HG02588 (cell line): Measurements from ENCODE around the gene WDR53.
"Not testable (repeated sequence)": the region's sequence is repeated elsewhere in the genome, so short reads cannot be mapped to it uniquely, and the experiment has no call there.

Experiments
- ATAC-seq: cut with Tn5 transposase; IDR thresholded peaks from one replicate; pipeline ENCODE4 v1.9.1; 2021; ENCODE audit warnings: mild to moderate bottlenecking, moderate library complexity; ENCODE audit not compliant: unreplicated experiment

Gene WDR53

DNA sequence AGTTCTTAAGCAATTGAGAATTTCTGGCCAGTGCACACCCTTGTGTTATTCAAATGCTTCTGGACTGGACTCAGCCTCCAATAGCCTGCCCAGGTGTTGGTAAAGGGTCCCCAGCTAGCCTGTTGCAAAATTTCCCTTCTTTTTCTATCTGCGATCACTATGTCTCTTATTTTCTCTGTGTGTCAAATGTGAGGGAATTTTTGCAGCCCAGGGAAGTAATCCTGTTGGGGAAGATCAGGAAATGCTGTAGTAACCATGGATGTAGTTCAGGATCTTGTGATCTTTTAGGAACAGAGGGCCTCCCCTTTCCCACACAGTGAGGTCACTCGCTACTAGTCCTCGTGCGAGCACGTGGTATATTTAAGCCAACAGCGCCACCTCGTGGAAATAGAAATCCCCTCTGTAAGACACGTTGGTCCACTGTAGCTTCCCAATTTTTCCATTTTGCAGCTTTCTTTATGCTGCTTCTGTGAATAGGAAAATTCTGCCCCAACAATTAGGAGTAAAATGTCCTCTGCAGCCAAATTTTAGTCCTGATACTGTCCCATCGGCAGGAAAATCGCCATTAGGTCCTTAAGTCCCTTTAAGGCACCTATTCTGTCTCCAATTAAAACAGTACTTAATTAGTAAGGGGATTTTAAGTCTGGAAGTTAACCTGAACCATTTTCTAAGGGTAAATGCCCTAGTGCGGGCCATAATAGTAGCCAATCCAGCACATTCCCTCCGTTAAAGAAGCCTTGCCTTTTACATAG lies 49.2 kb downstream of the WDR53 start:
- ATAC-seq, result no peak

DNA sequence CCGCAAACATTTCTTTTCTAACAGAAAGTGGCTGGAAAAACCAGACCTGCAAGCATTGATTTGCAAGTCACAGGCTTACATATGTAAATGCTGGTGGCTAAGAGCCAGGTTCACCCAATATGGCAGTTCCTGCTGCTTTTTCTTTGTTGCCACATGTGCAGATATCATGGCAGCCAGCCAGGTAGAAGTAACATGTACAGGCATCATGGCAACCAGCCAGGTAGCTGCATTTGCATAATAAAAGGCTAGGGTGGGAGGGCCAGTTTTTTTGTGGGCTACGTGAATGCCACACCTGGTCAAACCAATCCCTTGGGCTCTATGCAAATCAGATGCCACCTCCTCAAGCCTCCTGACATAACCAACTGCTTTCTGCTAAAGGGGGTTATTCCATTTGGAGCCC lies 50.4 kb downstream of the WDR53 start:
- ATAC-seq, result no peak

DNA sequence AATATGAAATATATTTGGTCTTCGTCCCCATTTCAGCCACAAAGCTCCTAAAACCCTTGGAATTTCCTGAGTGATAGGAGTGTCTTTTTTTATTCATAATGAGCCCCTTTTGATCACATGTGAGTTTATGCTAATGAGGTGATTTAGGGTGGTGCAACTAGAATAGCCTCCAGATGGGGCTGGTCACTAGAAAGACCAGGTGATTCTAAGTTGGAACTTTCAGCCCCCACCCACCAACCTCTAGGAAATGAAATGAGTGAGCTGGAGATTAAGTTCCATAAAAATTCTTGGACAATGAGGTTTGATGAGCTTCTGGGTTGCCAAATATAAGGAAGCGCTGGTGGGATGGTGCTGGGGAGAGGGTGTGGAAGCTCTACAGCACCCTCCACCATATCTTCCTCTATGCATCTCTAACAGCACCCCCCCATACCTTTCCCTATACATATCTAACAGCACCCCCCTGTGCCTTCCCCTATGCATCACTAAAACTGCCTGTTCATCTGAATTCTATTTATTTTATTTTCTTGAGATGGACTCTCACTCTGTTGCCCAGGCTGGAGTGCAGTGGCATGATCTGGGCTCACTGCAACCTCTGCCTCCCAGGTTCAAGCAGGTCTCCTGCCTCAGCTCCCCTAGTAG lies 51.1 kb downstream of the WDR53 start:
- no peak for ATAC-seq

DNA sequence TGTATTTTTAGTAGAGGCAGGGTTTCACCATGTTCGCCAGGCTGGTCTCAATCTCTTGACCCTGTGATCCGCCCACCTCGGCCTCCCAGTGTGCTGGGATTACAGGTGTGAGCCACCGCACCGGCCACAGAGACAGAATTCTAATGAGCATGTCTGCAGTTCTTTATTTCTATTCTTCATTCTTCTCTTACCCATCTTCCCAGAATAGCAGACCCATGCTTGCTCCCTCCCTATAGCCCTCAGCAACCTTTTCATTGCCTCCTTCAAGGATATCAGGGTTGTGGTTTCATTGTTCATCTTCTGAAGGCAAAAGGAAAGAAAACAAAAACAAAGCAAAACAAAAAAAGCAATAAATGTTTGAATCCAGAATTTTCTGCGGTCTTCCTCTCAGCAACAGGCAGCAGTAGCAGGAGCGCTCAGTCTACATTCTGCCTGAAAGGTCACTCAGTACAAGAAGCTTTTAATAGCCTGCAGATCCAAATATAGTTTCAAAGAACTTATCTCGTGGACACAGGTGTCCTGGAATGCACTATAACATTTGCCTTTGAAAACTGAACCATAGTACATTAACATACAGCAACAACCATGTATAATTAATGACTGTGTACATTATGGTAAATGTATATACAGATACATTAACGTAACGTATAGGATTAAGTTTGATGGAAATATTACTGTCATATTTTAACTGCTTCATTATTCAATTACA lies 53.3 kb downstream of the WDR53 start, which contains the start of gene SMCO1:
Gene SMCO1 (minus strand): TSS at position 434 of the 709 bp plus-strand sequence. CDS start 137 bp downstream, at position 297.
- no peak for ATAC-seq

DNA sequence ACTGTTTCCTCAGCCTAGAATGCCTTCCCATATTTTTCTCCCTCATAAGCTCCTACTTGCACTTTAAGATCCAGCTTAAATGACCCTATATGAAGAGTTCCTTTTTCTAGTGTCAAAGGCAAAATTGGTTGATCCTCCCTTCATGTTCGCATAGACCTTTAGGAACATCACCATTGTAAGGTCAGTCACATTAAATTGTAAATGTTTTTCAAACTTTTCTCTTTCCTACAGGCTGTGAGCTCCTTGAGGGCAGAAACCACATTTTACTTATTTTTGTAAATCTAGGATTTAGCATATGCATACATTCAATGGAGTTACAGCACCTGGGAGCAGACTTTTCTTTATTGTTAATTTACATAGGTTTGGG lies 54.0 kb downstream of the WDR53 start:
- no peak for ATAC-seq

DNA sequence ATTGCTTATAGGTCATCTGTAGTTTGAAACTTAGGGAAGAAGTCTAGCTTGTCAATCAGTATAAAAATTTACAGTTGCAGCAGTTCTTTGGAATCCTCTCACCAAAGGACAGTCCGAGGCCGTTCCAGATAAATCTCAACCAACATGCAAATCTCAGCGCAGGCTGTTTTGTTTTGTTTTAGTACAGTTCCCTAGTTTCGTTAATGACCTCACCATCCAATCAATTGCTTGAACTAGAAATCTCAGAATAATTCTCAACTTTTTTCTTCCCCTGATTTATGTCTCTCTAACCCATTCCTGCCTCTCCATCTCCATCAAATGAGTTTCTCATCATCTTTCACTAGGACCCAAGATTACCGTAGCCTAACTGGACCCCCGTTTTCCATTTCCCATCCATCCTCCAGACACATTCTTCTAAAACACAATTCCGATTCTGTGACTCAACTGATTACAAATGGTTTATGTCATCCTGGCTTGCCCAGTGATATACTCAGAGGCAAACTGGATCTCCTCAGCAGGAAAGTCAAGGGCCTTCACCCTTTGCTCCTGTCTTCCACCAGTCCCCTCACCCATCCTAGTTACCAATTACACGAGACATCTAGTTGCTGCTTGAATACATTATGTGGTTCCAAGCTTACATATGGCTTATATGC lies 54.5 kb downstream of the WDR53 start:
- no peak for ATAC-seq

DNA sequence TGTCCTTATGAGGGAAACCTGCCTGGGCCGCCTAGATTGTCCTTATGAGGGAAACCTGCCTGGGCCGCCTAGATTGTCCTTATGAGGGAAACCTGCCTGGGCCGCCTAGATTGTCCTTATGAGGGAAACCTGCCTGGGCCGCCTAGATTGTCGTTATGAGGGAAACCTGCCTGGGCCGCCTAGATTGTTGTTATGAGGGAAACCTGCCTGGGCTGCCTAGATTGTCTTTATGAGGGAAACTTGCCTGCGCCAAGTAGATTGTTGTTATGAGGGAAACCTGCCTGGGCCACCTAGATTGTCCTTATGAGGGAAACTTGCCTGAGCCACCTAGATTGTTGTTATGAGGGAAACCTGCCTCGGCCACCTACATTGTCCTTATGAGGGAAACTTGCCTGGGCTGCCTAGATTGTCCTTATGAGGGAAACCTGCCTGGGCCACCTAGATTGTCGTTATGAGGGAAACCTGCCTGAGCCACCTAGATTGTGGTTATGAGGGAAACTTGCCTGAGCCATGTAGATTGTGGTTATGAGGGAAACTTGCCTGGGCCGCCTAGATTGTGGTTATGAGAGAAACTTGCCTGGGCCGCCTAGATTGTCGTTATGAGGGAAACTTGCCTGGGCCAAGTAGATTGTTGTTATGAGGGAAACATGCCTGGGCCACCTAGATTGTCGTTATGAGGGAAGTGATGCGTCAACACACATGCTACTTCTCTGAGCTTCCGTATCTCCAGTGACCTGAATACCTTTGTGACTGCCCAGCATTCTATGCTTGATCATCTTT lies 56.5 kb downstream of the WDR53 start:
- not testable (repeated sequence) for ATAC-seq

DNA sequence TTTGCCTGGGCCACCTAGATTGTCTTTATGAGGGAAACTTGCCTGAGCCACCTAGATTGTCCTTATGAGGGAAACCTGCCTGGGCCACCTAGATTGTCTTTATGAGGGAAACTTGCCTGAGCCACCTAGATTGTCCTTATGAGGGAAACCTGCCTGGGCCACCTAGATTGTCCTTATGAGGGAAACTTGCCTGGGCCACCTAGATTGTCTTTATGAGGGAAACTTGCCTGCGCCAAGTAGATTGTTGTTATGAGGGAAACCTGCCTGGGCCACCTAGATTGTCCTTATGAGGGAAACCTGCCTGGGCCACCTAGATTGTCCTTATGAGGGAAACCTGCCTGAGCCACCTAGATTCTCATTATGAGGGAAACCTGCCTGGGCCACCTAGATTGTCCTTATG lies 57.2 kb downstream of the WDR53 start:
- ATAC-seq, result not testable (repeated sequence)

DNA sequence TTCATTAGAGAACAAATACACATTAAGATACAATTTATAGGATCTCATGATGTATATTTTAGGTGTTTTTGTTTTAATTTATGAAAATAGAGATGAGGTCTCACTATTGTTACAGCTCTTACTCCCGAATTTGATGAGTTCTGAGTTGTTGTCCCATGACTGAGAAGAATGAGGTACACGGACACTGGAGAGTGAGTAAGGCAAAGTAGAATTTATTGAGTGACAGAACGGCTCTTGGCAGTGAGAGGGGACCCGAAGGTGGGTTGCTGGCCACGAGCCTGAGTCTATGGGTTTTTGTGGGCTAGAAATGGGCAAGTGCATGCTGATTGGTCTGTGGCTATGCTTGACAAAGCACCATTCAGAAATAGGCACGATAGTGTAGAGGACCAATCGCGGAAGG lies 61.7 kb downstream of the WDR53 start:
- ATAC-seq, result no peak

DNA sequence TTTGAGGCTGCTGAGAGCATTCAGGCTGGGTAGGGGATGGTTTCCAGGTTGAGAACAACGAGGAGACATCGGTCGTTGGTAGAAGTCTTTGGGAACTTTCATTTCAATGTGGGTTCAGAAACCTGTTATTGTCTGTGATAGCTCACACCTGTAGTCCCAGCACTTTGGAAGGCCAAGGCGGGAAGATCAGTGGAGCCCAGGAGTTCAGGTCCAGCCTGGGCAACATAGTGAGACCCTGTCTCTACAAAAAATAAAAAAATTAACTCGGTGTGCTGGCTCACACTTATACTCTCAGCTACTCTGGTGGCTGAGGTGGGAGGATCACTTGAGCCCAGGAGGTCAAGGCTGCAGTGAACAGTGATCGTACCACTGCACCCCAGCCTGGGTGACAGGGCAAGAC lies 63.8 kb downstream of the WDR53 start:
- no peak for ATAC-seq
